Islet precursor cell (in vitro differentiated cells): ENCODE results near the gene MSH3.
"Not testable (repeated sequence)": the region's sequence is repeated elsewhere in the genome, so short reads cannot be mapped to it uniquely, and the experiment has no call there.

Source experiments
- DNase-seq: peaks from one replicate; pipeline ENCODE4 v3.0.0-alpha.2; 2018

Gene MSH3

DNA sequence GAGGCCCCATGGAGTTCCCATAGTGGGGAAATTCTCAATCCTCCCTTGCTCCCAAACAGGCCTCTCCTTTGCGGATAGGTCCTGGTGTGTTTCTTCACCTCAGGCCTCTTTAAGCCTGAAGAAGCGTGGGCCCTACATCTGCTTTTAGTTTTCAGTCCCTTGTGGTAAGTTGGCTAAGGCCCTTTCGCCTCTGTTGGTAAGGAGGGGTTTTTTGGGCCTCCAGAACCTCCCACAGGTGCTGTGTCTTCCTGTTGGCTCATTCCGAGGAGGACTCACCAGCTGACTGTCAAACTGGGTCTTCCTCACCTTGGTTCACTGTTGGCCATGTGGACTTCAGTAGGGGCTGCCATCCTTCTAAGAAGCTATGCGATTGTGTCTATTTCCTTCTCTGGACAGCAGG is 56.8 kb downstream of the MSH3 start:
- DNase-seq: no peak

DNA sequence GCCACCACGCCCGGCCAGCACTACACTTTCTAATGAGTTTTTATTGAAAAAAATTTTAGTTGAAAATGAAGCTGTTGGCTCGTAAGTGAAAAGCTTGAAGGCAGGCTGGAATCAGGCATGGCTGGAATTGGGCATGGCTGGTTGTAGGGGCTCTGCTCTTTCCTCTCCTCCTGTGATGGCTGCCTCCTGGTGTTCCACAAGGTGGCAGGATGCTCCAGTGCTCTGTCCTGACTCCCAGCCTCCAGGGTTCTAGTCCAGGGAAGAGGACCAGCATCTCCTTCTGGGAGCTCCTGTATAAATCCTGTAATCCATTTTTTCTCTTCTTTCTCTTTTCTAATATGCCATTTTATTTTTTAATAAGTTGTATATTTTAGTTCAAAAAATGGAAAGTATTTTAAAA is 57.5 kb downstream of the MSH3 start:
- peak; percentile 84 for DNase-seq

DNA sequence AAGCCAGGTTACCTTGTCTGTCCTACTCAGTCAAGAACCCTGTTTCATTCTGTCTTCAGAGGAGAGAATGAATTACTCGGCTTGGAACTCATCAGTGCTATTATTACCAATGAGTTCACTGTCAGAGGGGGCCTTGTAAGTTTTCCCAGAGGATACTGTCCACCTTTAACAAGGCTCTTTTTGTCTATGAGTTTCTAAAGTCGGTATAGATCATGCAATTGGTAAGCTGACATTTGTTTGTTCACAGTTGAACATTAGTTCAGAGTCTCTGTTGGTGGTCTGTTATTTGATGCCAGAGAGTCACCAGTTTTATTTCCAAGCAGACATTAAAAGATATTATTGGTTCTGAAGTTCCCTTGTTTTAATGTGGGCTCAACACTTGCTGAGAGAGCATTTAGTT is 58.5 kb downstream of the MSH3 start:
- DNase-seq: no peak

DNA sequence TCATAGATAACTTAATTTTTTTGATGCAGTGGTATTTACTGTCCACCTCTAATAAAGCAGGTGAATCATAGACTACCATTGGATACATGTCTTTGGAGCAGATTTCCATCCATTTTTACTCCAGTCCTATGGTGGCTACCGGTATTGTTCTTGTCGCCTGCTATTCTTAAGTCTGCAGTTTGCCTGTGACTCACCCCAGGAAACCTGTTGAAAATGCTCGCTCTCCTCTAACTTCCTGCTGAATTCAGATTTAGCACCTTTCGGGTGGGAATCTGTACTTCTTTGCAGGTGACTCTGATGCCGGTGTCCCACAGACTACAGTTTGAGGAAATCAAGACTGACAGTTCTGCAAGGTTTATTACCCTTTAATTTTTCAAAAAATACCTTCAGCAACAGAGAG is 59.2 kb downstream of the MSH3 start:
- no peak for DNase-seq

DNA sequence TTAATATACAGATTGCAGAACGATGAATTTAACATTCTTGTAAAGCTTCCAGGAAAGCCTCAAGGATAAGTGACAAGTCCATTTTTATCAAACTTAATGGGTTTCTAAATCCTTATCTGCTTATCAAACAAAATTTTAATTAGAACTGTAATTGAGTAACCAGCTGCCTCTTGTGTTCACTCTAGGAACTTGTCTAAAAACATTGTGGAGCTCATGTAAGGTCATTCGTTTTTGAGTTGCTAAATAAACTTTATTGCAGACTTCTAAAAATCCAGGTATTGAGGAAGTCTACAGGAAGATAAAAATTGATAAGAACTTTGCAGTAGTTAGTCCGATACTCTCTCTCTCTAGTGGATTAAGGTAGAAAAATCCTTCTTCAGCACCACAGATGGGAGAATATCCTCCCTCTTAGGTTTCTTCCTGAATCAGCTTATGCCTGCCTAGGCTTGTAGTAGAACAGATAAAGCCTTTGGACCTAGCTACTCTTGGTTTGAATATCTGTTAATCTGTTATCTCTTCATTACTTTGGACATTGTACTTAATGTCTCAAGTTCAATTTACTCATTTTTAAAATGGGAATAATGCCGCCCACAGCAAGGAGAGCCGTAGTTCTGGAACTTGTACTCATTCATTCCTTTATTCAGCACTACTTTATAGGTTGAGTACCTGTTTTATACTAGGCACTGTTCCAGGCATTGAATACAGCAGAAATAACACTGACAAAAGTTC is 60.3 kb downstream of the MSH3 start:
- no peak for DNase-seq

DNA sequence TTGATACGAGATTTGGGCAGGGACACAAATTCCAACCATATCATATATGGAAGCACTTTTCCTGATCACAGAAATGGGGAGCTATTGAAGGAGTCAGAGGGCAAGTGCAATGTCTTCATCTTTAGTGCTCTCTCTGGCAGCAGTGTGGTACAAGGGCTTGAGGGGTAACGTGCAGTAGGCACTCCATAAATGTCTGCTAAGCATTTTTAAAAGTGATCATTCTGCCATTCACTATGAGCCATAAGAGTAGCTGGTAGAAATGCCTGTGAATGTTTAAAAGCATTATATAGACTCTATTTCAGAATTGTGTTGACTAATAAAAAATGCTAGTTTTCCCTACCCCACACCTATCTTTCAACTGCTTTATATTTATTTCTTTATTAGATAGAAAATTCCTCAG is 61.4 kb downstream of the MSH3 start:
- DNase-seq: no peak

DNA sequence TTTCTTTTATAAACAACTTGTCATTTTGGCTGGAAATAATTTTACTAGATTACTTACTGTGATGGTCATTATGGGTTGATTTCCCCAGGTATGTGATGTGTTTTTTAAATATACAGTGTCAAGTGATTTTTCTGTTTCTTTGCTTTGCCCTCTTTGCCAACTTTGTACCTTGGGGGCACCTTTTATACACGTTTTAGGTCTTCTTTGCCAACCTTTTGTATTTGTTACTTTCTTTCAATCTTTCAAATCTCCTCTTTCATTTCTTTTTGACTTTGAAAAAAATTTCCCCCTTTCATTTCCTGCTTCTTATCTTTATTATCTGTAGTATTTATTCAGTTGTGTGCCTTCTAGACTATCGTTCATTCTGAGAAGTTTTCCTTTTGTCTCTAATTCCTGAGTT is 65.7 kb downstream of the MSH3 start:
- no peak for DNase-seq

DNA sequence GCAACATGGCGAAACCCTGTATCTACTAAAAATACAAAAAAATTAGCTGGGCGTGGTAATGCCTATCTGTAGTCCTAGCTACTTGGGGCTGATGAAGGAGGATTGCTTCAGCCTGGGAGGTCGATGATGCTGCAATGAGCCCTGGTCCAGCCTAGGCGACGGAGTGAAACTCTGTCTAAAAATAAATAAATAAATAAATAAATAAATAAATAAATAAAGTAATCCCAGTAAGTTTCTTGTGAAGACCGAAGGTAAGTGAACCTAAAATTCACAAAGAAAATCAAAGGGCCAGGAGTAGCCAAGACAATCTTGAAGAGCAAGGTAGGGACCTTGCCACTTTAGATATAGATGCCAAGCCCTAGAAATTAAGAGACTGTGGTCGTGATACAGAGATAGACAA is 68.5 kb downstream of the MSH3 start:
- DNase-seq: no peak

DNA sequence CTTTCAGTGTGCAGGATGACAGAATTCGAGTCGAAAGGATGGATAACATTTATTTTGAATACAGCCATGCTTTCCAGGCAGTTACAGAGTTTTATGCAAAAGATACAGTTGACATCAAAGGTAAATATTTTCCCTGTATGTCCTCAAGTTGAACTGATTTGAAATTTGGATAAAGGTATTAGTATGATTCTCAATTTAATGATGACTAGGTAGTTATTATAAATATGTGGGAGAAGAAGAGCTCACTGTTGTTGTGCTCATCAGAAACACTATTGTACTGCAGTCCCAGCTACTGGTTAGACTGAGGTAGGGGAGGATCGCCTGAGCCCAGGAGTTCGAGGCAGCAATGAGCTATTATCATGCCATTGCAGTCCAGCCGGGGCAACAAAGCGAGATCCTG is 71.0 kb downstream of the MSH3 start:
- DNase-seq: no peak

DNA sequence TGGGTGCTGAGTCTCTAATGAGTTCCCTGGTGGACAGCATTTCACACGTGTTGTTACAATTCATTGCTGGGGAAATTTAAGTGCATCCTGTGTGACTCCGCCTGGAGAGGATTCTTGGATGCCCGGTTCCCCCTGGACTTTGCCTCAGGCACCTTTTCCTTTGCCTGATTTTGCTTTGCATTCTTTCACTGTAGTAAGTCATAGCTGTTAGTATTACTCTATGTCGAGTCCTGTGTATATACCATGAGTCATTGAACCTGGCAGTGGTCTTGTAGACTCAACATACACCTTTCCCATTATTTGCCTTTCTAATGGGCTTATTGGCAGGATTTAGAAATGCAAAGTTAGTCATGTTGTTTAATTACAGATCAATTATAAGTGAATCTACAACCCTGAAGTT is 82.3 kb downstream of the MSH3 start:
- DNase-seq: peak; percentile 78

DNA sequence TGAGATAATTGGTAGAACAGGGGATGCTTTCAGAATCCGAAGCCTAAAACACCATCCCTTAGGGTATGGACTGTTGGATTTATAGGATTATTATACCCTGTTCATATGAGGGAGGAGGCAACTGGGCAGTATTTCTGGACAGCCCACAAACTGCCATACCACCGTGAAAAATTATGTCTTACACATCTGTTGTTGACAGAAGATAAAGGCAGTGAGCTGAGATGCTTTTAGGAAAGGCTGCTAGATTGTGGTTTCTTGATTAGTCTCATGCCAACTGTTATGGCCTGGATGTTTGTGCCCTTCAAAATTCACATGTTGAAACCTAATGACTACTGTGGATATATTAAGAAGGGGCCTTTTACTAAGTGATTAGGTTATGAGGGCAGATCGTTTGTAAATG is 84.0 kb downstream of the MSH3 start:
- DNase-seq: no peak

DNA sequence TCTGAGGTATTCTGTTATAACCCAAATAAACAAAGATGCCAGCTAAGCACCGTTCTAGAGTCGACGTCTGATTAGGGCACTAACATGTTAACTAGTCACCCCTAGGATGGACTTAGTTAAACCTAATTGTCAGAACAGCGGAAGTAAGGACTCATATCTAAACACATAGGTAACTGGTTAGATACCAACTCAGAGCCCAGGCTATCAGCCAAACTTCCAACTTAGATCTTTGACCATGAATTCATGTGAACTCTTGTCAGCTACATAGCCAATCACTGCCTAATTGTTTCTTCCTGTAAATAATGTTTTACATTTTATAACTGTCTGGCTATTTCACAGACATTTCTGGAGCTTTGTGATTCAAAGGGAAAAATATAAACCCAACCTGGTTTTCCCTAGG is 84.6 kb downstream of the MSH3 start:
- no peak for DNase-seq

DNA sequence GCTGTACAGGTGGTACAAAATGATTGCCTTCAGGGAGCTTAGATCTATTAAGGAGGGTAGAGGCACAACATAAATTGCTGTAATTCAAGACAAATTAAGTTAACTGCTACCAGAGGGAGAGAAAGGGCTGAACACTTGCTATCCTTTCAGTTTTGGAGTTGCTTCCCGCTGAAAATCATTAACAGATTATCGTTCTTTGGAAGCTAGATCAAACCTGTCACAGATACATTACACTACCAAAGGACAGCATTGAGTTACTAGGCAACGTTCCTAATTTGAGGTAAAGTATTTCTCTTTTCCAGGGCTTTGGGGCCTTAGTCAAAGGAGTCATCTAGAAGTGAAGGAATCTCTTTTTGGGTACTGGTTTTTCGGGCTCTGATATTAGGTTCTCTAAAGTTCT is 85.0 kb downstream of the MSH3 start:
- no peak for DNase-seq

DNA sequence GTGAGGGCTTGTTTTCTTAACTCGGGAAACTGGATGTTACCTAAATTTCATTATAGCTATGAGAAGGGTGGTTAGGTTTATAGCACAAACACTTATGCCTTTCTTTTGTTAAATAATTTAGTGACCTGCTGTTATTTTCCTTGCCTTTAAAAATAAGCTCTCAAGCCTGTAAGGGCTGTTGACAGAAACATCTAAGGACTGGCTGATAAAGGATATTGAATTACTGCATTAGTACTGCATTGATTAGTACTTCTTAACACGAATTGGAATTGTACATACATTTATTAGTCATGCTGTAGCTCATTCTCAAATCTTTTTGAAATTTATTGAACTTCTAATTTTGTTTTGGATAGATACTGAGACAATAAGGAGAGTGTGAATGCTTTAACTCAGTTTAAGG is 85.4 kb downstream of the MSH3 start:
- DNase-seq: no peak

DNA sequence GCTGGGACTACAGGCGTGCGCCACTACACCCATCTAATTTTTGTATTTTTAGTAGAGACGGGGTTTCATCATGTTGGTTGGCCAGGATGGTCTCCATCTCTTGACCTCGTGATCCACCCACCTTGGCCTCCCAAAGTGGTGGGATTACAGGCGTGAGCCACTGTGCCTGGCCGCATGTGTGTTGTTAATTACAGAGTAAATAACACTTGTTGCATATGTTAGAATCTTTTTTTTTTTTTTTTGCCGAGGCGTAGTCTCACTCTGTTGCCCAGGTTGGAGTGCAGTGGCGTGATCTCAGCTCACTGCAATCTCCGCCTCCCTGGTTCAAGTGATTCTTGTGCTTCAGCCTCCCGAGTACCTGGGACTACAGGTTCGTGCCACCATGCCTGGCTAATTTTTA is 86.0 kb downstream of the MSH3 start:
- not testable (repeated sequence) for DNase-seq

DNA sequence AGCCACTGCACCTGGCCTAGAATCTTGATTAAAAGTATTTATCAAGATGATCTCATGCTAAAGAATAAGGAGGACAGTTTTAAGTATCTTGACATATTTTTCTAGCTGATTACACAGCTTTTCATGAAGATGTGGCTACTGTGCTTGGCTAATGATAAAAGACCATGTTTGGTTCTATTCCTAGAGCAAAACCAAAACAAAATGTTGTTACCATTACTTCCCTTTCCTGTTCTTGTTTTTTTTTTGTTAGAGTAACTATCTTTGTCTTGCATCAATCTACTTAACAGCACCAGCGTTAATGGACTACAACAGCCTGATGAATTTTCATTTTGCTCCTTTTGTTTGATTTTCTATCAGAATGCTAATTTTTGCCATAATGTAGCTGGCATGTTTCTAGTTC is 86.5 kb downstream of the MSH3 start:
- no peak for DNase-seq

DNA sequence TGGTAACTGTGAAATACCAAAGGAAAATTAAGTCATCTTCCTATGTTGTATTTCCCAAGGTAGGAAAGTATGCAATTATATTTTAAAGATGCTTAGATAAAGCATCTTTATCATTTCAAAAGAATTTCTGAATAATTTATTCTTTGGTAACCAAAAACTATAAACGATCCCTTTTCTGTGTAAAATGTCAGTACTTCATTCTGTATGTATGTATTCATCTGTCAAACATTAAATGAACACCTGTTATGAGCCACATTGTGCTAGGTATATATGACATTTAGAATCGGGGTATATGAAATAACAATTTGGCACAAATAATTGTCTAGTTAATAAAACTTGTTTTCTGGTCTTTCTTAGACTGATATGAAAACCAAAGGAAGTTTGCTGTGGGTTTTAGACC is 89.7 kb downstream of the MSH3 start:
- no peak for DNase-seq

DNA sequence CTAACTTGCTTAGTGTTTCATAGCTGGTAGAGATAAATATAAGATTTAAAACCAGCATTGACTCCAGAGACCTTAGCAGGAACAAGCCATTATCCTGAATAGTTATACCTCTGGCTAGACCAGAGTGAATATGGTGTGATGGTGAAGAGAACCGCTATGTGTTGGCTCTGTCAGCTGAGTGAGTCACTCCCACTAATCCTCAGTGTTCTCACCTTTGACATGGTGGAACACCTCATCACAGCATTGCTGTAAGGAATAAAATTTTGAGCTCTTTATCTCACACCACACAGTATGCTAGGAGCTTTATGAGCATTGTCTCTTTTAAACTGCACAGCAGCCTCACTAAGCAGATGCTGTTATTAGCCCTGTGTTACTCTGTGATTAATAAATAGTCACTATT is 91.0 kb downstream of the MSH3 start:
- no peak for DNase-seq

DNA sequence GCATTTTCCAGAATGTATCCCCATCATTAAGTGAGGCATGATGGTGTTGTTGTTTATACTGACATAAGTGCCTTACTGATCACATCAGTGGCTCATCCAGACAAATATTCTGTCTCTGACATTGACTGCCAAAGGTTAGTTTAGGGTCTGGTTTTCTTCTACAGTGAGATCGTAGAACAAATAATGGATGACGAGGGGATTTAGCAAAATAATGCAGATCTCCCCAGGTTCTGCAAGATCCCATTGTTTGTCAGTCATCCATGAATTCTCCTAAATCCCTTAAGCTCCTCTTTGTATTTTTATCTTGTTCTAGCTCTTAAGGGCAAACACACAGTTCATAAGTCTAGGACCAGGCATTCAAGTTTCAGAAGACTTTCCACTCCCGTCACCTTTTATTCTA is 93.5 kb downstream of the MSH3 start:
- DNase-seq: no peak

DNA sequence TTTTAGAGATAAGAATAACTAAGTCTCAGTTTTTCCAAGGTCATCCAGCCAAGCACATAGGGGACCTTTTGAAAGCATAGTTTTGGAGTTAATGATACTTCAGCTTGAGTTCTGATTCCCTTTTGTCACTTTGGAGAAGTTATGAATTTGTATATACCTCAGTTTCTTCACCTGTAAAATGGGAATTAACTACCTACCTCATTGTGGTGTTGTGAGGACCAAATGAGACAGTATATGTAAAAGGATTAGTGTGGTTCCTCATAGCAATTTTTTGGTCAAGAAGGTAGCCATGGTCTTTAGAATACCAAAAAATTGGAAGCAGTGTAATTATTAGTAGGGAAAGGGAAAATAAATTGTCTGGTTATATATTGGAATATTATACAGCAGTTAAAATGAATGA is 98.0 kb downstream of the MSH3 start:
- DNase-seq: no peak

DNA sequence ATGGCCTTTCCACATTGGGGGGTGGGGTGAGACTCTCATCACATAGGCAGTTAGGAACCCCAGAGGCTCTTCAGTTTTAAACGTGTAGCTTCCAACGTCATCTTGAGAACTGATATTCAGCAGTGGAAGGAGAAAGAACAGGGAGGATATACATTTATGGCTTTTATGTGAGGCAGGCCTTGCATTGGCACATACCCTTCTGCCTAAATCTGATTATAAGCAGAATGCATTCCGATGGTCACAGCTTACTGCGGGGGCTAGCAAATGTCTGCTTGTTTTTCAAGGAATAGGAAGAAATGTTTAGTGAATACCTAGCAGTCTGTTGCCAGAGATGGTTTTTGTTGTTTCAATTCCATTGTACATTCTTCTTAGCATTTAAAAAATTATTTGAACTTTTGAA is 99.3 kb downstream of the MSH3 start:
- DNase-seq: no peak

DNA sequence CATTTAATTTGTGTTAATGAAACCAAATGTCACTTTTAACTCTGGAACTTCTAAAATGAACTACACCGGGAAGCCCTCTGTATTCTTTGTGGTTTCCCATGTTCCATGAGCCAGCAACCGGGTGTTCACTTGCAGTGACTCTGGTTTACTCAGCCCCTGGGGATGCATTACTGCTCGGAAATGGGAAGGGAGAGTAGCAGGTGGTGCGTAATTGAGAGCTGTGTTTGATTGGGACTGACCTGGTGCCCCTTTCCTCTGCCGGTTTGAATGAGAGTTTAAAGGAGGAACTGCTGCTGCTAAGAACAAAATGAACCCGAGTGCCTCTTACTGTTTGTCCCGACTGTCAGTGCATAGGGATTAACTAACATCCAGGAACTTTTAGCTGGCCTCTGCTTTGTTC is 100.4 kb downstream of the MSH3 start:
- no peak for DNase-seq

DNA sequence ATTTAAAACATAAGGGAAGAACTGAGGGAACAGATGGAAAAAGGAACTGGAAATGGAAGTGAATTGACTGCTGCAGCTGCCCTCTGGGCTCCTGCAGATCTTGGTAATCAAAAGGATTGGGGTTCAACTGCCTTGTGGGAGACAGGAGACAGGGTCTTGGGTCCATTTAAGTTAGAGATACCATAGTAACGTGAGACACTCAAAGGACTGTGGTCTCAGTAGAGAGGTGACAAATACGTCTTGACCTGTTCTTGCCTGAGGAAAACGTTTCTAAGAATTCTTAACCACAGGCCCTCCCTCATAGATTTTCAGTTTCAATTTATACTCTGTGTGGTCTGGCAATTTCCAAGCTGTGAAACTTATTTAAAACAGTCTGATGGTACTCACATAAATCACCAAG is 101.2 kb downstream of the MSH3 start:
- DNase-seq: no peak

DNA sequence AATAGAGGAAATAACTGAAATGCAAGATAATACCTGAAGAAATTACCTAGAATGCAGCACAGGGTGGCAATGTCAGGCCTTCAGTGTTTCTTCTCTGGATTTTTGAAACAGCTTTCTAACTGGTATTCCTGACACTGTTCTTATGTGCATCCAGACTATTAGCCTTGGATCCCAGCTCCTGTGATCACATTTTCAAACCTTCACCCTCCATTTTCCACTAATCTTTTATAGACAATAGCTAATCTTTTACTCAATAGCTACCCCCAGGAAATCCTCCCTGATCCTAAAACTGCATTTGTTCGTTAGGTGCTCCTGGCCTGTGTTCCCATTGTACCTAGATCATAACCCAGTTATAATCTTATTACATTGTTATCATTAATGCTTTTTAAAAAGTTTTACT is 101.8 kb downstream of the MSH3 start:
- DNase-seq: no peak

DNA sequence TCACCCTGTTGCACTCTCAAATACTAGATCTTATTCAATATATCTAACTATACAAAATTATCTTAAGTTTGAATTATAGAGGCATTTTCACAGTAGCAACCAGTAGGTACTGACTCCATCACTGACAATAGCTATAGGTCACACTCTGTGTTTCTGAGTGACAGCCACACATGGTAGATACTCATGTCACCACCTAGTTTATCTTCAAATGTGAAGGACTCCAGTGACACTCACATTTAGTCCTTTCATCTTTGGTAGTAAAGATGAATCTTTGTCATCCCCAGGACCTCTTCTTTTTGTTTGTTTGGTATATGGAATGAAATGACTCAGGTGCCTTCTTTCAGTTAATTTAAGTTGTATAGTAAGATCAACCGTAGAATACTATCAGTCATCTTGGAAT is 102.8 kb downstream of the MSH3 start:
- no peak for DNase-seq
